Measurements from ENCODE around the gene SAMM50.

The SAMM50 gene

DNA sequence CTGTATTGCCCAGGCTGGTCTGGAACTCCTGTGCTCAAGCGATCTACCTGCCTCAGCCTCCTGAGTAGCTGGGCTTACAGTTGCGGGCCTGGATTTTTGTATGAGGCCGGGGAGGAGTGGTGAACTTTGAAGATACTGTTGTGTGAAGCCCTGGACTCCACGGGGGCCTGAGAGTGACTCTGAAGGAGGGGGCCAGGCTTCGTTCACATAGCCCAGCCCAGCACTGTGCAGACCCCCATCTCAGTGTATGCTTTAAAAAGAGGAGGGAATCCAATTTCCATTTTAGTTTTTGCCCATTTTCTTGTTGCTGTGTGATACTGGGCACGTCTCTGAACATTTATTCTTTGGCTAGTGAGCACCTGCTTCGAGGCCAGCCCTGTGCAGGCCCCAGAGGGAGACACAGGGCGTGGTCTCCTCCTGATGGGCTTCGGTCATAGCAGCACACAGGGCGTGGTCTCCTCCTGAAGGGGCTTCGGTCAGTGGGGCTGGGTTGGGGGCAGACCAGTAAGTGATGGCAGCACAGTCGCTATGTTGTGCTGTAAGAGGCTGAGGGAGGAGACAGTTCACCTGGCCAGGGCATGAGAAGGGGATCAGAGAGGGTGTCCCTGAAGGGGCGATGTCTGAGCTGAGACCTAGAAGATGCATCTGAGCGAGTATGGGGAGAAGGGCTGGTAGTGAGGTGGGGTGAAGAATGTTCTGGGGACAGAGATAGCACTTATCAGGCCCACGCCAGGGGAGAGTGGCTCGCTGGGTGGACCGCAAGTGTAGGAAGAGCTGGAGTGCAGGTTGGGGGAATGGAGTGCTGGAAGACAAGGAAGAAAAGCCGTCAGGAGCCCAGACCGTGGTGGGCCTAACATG is 14.0 kb downstream of the SAMM50 start:
- TF ChIP-seq, protein P1, sequence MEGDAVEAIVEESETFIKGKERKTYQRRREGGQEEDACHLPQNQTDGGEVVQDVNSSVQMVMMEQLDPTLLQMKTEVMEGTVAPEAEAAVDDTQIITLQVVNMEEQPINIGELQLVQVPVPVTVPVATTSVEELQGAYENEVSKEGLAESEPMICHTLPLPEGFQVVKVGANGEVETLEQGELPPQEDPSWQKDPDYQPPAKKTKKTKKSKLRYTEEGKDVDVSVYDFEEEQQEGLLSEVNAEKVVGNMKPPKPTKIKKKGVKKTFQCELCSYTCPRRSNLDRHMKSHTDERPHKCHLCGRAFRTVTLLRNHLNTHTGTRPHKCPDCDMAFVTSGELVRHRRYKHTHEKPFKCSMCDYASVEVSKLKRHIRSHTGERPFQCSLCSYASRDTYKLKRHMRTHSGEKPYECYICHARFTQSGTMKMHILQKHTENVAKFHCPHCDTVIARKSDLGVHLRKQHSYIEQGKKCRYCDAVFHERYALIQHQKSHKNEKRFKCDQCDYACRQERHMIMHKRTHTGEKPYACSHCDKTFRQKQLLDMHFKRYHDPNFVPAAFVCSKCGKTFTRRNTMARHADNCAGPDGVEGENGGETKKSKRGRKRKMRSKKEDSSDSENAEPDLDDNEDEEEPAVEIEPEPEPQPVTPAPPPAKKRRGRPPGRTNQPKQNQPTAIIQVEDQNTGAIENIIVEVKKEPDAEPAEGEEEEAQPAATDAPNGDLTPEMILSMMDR (IDR thresholded peaks at IDR 0.05; ENCODE audit: extremely low read depth, missing control alignments): no peak
- no peak for DNase-seq (ENCODE audit: low spot score)

DNA sequence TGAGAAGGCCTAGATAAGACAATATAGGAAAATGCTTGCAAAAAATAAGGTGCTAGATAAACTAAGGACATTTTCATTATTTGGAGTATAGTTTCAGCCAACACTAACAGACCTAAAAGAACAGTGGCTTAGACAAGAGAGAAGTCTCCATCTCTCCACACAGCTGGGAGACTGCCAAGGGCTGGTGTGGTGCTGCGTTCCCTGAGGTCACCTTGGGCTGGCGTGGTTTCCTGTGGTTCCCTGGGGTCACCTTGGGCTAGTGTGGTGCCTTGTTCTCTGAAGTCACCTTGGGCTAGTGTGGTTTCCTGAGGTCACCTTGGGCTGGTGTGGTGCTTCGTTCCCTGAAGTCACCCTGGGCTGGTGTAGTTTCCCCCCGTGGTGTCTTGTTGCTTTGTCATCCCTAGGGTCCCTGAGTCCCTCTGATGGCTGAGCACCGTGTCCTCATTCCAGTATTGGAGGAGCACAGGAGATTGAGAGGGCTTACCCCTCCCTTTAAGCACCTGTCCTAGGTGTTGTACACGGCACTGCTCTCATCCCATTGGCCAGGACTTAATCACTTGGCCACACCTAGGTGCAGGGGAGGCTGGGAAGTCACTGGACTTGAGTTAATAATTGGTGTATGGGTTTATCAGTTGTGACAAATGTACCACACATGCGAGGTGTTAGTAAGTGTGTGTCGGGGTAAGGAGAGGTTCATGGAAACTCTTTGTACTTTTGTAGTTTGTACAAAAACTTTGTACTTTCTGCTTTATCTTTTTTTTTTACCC is 14.9 kb downstream of the SAMM50 start:
- TF ChIP-seq, protein P1 (IDR thresholded peaks at IDR 0.05; ENCODE audit: extremely low read depth, missing control alignments): no peak
- no peak for DNase-seq (ENCODE audit: low spot score)

DNA sequence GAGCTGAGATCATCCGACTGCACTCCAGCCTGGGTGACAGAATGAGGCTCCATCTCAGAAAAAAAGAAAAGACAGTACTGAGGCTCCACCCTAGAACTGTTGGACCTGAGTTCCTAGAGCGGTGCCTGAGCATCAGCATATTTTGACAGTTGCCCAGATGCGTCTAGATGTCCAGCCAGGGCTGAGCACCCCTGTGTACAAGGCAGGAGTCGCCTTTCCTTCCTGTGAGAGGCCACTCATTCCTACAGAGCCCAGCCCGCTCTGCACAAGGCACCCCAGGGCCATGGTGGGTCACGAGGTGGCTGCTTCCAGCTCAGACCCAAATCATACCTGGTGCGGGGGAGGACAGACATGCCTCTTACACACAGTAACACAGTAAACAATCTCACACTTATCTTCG is 15.9 kb downstream of the SAMM50 start:
- no peak for DNase-seq (ENCODE audit: low spot score)
- TF ChIP-seq, protein P1 (IDR thresholded peaks at IDR 0.05; ENCODE audit: extremely low read depth, missing control alignments): no peak

DNA sequence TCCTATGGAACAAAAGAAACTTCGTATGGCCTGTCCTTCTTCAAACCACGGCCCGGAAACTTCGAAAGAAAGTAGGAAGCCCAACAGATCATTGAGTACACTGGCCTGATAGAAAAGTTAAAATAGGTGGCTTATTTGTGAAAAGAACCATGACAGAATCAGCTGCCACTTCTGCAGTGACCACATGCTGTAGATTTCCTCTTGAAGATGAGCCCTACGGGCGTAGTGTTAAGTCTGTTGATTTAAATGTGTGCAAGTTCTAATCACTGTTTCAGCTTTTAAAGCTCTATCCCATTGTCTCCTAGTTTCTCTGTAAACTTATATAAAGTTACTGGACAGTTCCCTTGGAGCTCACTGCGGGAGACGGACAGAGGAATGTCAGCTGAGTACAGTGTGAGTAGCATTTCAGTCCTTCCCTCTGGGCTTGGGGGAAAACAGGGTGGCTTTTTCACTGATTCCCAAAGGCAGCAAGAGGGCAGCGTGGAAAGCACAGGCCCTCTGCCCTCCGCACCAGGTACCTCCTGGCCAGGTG is 17.8 kb downstream of the SAMM50 start:
- DNase-seq (ENCODE audit: low spot score): no peak
- TF ChIP-seq, protein P1 (IDR thresholded peaks at IDR 0.05; ENCODE audit: extremely low read depth, missing control alignments): no peak

DNA sequence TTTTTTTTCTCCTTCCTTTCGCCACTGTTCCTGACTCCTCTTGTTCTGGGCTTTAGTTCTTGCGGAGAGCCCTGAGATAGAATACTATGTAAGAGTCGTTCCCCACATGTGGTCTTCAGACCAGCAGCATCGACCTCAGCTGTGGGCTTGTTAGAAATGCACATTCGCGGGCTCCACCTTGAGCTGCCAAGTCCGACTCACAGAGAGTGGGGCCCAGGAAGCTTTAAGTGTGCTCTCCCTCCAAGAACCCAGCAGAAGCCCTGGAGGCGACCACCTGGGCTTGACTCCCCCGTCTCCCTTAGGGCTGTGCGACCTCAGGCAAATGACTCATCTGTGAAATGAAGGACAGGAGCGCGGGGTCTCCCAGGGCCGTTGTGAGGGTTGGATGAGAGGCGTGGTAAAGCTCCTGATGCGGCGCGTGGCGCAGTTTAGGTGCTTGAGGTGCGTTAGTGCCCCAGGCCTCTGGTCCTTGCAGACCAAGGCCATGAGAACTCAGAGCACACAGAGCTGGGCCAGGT is 18.8 kb downstream of the SAMM50 start:
- no peak for DNase-seq (ENCODE audit: low spot score)
- TF ChIP-seq, protein P1 (IDR thresholded peaks at IDR 0.05; ENCODE audit: extremely low read depth, missing control alignments): no peak

DNA sequence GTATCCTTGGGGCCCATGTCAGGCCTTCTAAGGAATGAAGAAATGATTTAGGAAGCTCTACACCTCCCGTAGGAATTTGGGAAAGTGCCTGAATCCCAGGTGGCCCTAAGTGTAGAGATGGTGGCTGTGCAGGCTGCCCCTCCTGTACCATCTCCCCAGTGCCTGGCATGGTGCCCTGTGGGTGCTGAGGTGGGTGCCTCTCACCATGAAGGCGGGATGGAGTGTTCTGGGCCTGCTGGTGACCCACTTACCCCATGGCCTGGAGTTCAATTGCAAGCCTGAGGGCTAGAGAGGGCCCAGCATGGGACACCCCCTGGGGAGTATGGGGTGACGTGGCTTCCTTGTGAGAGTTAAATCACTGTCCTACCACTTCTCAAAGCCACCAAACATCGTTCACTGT is 19.8 kb downstream of the SAMM50 start:
- DNase-seq (ENCODE audit: low spot score): no peak
- TF ChIP-seq, protein P1 (IDR thresholded peaks at IDR 0.05; ENCODE audit: extremely low read depth, missing control alignments): no peak
